HG03045 (cell line): Measurements from ENCODE around the gene FEN1.

Experiments
- ATAC-seq: cut with Tn5 transposase; IDR thresholded peaks from one replicate; pipeline ENCODE4 v1.9.1; 2021; ENCODE audit warnings: mild to moderate bottlenecking, moderate library complexity; ENCODE audit not compliant: unreplicated experiment

The FEN1 gene

DNA sequence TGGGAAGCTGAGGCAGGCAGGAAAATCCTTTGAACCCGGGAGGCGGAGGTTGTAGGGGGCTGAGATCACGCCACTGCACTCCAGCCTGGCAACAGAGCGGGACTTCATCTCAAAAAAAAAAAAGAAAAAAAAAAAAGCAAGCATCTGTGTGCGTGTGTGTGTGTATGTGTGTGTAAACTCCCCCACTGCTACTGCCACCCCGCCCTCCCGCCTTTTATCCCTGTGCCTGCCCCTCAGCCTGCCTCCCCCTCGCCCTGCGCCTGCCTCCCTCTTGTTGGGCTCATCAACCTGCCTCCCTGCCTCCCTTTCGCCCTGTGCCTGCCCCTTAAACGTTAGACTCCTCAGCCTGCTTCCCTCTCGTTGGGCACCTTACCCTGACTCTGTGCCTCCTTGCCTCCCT is 18.3 kb upstream of the FEN1 start:
- no peak for ATAC-seq

DNA sequence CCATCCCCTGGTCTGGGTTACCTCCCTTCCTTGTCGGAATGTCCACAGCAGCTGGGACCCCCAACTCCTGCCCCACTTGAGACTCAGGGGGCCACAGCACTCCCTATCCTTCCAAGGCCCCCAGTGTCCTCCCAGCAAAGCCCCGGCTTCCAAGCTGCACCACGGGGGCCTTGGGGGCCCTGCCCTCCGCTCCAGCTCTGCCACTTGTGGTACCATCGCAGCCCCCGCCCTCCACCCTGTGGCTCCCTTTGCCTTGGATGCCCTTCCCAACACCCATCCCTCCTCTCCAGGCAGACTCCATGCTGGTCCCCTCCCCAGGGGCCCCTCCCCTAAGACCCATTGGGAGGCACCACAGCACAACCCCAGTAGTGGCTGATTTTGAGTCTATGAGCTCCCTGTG is 17.6 kb upstream of the FEN1 start:
- no peak for ATAC-seq

DNA sequence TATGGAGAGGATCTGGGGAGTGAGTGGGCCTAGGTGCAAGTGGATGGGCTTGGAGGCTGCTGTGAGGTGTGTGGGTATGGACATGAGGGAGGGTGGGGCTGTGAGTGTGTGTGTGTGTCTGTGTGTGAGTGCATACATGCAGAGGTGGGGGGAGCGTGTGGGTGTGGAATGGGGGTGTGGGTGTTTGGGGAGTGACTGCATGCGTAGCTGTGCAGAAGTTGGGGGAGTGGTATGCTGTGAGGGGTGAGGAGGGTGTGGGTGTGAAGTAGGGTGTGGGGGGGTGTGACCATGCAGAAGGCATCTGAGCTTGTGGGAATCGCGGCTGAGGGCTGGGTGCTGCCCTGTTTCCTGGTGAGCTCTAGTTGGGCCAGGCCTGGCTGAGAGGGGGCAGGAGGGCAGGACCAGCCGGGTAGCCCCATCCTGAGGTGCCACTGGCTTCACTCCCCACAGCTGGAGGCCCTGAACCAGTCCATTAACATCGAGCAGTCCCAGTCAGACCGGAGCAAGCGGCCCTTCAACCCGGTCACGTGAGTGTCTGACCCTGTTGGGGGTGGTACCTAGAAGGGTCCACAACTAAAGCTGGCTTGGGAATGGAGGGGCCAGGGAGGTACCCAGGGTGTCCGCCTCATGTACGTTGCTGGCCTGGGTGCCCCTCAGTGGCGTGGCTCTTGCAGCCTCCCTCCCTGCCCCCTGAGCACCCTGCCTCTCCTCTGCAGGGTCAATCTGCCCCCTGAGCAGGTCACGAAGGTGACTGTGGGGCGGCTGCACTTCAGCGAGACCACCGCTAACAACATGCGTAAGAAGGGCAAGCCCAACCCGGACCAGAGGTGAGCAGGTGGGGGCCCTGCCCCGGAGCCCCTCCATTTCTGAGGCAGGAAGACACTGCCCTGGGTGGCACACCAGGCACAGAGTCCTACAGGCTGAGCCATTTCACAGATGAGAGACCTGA is 16.8 kb upstream of the FEN1 start:
- no peak for ATAC-seq

DNA sequence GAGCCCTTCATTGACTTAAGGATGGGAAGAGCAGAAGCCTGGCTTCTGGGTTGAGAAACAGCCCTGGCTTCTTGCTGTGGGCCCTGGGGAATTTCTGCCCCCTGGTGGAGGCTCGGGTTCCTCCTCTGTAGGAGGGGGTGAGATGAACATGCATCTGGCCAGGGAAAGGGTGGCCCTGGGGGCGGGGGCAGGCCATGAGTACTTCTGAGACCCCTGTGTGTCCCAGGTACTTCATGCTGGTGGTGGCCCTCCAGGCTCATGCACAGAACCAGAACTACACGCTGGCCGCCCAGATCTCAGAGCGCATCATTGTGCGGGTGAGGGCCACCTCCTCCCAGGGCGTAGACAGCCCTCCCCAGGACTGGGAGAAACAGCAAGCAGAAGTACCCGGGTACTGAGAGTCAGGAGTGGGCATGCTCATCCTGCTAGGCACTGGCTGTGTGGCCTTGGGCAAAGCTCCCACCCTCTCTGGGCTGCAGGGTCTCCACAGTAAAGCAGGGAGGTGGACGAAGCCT is 16.1 kb upstream of the FEN1 start:
- ATAC-seq: no peak

DNA sequence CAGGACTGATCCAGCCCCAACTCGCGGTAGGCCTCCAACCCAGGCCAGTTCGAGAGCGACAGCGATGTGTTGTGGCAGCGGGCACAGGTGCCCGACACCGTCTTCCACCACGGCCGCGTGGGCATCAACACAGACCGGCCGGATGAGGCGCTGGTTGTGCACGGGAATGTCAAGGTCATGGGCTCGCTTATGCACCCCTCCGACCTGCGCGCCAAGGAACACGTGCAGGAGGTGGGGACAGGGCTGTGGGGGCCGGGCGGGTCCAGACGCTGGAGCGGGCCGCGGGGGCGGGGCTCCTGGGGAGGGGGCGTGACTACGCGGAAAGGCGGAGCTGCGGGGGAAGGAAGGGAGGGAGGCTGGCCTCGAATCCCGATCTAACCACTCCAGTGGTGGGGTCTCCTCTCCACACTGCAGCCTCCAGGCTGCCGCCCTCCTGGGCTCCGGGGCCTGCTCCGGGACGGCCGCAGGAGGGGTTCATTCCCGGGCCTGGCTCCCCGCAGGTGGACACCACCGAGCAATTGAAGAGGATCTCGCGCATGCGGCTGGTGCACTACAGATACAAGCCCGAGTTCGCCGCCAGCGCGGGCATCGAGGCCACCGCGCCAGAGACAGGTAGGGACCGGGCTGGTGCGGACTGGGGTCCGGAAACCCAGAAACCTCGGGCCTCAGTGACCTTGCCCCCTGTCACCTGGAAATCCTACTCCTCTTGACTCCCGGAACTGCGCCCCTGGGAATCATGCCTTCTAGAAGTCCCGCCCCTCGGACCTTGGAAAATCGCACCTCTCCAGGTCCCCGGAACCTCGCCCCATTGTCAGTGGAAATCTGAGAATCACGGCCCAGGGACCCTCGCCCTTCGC is 15.2 kb upstream of the FEN1 start:
- no peak for ATAC-seq

DNA sequence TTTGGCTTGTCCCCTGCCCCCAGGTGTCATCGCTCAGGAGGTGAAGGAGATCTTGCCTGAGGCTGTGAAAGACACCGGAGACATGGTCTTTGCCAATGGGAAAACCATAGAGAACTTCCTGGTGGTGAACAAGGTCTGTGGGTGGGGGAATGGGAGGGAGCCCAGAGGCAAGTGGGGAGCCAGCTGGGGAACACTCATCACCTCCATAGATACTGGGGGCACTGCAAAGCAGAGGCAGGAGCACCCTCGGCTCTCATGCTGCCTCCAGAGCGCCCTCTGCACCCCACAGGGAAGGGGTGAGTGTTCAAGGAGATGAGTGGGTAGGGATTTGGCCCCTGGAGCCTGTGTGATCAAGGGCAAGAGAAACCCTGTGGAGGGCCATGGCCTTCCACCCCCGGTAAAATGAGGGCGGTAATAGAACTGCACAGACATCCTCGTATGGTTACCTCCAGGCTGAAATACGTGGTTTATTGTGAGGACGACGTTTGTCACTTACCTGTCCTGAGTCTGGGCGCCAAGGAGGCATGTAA is 14.3 kb upstream of the FEN1 start:
- ATAC-seq: no peak

DNA sequence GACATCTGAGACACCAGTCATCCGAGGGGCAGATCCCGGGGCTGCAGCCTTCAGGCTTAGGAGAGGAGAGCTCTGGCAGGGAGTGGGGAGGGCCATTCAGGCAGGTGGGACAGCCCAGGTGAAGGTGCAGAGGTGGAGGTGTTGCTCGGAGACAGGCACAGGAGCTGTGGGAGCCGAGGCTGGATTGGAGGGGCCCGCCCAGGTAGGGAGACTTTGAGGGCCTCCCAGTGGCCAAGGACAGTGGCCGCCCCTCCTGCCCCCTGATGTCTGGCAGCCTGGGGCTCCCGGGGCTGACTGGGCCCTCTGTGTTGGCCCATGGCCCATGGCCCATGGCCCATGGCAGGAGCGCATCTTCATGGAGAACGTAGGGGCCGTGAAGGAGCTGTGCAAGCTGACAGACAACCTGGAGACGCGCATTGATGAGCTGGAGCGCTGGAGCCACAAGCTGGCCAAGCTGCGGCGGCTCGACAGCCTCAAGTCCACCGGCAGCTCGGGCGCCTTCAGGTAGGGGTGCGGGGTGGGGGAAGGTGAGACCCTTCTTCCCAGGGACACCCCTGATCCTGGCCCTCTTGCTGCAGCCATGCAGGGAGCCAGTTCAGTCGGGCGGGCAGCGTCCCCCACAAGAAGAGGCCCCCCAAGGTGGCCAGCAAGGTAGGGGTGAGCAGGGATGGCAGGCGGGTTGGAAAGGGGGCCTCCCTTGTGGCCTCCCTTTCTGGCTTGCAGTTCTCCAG is 13.6 kb upstream of the FEN1 start:
- no peak for ATAC-seq

DNA sequence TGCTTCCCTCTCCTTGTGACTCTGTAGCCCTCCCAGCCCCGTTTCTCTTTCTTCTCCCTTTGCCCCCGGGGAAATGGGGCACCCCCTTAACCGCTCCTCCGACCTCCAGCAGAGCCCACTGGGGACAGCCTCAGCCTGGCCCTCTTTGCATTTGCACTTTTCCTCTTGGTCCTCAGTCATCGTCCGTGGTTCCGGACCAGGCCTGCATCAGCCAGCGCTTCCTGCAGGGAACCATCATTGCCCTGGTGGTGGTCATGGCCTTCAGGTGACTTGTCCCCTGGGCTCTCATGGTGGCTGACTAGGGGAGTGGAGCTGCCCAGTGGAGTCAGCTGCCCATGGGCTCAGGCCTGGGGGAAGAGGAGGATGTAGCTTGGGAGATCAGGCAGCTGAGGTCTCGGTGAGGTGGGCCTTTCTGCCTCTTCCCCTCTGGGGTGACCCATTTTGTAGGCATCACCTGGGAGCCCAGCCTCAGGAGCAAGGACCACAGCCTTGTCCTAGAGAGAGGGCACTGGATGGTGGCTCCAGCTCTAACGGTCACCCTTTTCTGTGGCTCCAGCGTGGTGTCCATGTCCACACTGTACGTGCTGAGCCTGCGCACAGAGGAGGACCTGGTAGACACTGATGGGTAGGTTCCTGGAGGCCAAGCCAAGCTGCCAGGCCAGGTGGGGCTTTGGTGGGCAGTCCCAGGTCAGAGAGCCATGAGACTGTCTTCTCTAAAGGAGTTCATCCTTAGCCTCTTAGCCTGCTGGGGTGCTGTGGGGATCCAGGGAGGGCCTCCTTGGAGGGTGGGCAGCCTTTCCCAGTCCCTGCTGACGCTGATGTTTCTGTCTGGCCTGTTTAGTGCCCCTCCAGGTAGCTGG is 12.8 kb upstream of the FEN1 start:
- no peak for ATAC-seq

DNA sequence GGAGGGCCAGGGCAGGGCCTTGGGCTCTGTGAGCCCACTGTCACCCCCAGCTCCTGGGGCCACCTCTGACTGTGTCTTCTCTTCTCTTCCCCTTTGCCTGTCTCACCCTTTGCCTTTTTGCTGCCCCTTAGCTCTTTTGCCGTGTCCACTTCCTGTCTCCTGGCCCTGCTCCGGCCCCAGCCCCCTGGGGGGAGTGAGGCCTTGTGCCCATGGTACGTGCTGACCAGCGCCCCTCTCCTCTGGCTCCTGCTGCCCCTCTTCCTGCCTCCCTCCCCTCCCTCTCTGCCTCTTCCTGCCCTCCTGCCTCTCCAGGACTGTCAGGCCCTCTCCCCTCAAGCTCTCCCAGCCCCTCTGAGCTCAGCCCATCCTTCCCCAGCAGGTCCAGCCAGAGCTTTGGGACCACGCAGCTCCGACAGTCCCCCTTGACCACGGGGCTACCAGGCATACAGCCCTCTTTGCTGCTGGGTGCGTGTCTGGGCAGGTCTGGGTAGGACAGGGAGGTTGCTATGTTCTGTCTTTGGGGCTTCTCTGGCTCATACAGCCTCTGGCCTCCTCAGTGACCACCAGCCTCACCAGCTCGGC is 12.0 kb upstream of the FEN1 start:
- no peak for ATAC-seq

DNA sequence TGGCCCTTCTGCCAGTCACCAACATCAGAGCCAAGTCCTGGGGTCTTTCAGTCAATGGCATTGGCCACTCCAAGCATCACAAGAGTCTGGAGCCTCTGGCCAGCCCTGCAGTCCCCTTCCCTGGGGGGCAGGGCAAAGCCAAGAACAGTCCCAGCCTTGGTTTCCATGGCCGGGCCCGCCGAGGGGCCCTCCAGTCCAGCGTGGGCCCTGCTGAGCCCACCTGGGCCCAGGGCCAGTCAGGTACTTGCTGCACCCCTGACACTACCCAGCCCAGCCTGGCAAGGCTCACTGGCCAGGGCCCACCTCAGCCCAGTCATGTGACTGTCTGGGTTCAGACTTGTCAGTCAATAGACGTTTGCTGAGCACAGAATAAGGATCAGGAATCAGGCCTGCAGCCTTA is 11.1 kb upstream of the FEN1 start:
- no peak for ATAC-seq

DNA sequence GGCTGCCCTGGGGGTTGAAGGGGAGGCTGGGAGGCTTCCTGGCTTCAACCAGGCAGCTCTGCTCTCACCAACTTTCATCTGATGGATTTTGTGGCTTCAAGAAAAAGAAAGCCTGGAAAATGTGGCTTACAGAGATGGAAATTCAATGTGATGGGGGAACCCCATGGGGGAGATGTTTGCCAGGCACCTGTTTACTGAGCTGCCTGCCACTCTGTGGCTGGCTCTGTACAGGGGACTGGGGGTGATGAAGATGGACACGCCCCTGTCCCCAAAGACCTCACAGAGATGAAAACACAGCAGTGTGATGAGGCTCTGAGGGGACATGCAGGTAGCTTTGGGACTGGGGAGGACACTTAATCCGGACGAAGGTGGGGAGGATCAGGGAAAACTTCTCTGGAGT is 10.4 kb upstream of the FEN1 start:
- ATAC-seq: no peak

DNA sequence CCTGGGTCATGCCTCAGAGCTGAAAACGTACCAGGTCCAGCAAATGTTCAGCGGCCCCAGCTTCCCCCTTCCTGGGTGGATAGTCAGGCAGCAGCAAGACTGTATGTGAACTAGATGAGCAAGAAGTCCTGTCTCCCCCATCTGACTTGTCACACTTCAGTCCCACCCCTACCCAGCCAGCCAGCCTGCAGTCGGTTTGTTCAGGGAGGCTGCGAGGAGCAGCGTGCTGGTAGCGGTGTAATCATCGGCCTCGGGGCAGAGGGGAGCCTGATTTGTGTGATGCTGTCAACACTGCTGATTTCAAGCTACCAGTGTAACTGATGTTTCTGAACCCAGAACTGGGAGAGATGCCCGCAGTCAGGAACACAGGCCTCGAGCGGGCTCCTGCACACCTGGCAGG is 9.9 kb upstream of the FEN1 start:
- no peak for ATAC-seq

DNA sequence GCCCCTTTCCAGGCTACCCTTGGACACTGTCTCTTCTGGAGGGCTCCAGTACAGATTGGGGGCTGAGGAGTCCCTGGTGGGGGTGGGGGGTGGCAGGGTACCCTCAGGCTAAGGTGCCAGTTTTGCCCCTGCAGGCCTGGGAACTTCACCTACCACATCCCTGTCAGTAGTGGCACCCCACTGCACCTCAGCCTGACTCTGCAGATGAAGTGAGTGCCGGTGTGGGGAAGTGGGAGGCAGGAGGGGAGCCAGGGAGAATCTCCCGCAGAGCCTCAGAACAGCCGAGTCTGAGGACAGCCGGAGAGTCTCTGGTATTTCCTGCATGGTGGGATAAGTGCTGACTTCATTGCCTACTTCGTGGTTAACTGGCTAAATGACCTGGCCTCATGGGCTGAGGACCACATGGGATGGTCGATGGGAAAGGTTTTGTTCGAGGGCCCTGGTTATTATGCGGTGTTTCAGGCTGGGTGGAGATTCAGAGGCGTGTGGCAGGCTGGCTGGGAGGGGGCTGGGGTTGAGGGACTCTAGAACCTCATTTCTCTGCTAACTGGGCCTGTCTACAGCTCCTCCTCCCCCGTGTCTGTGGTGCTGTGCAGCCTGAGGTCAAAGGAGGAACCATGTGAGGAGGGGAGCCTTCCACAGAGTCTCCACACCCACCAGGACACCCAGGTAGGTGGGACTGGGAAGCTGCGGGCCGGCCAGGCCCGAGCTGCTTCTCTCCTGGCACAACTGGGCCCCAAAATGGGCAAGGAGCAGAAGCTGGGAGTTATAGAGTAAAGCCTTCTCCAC is 8.8 kb upstream of the FEN1 start:
- no peak for ATAC-seq

DNA sequence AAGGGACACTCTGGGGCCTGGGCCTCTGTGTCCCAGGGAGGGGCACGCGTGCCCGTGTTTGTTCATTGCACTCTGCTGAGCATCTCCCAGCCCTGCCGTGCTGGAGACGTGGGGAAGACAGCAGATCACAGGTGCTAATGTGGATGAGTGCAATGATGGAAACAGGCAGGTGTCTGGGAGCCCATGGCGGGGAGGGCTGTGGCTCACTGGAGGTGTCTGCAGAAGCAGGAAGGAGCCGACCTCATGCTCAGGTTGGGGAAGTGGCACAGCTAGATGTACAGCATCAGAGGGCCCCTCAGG is 8.3 kb upstream of the FEN1 start:
- ATAC-seq: no peak

DNA sequence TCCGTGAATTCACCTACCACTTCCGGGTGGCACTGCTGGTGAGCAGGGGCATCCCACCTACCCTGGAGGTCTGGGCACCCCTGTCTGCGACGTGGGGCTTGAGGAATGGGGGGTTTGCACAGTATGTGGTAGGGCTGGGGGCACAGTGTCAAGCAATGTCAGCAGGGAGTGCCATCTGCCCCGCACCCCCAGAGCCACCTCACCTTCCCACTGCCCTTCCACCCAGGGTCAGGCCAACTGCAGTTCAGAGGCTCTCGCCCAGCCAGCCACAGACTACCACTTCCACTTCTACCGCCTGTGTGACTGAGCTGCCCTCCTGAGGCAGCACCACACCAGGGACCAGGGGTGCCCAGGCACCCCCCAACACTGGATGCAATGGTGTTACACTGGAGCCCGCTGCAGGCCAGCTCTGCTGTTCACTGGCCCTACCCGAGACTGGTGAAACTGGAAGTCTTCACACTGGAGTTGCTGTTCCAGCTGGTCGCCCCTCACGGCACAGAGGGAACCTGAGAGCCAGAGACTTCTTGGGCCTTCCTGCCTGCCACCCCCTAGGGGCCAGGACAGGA is 6.8 kb upstream of the FEN1 start:
- no peak for ATAC-seq

DNA sequence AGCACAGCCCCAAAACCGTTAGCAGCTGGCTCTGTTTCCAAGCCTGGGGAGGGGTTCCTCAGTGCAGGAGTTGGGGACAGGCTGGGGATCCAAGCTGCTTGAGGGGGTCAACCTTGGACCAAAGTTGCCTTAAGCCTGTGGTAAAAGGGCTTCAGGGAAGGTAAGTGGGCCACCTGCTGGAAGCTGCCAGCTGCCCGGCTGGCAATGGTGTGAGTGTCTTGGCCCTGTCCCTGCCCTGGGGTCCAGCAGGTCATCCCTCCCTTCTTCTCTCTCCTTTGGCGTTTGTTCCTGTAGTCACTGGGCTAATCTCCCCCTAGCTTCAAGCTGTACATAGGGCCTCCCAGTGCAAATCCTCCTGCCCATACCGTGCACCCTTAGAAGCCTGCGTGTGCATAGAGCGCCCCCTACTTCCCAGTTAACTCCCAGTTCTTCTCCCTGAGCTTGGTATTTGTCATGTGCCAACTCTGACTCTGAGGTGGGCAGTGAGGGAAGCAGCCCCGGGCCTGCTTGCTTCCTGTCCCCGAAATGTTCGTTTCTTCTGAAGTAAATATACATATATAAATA is 4.7 kb upstream of the FEN1 start:
- no peak for ATAC-seq

DNA sequence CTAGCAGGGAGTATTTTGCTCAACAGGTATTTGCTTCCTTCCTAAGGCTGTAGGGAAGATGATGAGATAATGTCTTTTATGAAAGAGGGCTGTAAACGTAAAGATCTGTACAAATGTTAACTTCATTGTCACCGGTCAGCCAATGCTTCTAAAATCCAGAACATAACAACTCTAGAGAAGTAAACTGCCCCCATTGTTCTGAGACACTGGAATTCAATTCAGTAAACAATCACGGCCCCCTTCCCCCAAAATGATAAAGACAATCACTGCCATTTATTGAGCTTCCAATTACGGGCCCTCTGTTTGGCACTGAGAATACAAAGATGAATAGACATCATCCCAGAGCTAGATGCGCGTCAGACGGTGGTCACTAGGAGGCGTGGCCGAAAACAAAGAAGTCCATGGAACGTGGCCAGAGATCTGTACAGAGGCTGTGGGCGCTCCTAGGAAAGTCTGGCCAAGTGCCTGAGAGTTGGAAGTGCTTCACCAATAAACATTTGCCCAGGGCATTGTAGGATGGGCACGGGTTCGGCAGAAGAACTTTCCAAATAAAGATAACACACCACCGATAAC is 888 bp upstream of the FEN1 start:
- ATAC-seq: peak; percentile 17
